Transverse colon (tissue), 4 donors: ENCODE data around the gene USP7.

ENCODE experiments used
- CTCF ChIP-seq, 5 experiments: fragments of 200-600 bp in 3 of 5; fragments of 450-650 bp in 2 of 5; sonication (generic) in 3 of 5; IDR thresholded peaks; 1 replicate in 2 of 5; 2 replicates in 3 of 5; pipeline ENCODE4 v1.5.1; 2016 to 2017; ENCODE audit warnings: antibody characterized with exemption in 5 of 5, inconsistent platforms in 3 of 5, mild to moderate bottlenecking in 2 of 5, moderate library complexity in 1 of 5
- EP300 ChIP-seq: sonication (generic); formaldehyde crosslinking; IDR thresholded peaks from one replicate; pipeline ENCODE4 v1.6.1; 2017; ENCODE audit warnings: antibody characterized with exemption, low read depth
- POLR2A ChIP-seq: fragments of 450-650 bp; IDR thresholded peaks from one replicate; pipeline ENCODE4 v1.6.1; 2016; ENCODE audit warnings: antibody characterized with exemption, mild to moderate bottlenecking, moderate library complexity
- POLR2AphosphoS5 ChIP-seq, 3 donors: sonication (generic); formaldehyde crosslinking; IDR thresholded peaks; one replicate each; pipeline ENCODE4 v1.6.1; 2016; ENCODE audit warnings: antibody characterized with exemption in 3 of 3

- no peak for TF ChIP-seq CTCF (IDR thresholded peaks at IDR 0.05)
- no peak for TF ChIP-seq POLR2A
- no peak for TF ChIP-seq EP300
- TF ChIP-seq POLR2AphosphoS5 (IDR thresholded peaks at IDR 0.05): no peak
Measured at GRCh38 chr16:8847623-8848022, 116.1 kb downstream of the USP7 start.
